GM19099 (cell line): ENCODE measurements around the gene ANAPC2.

Source experiments
- POLR2A ChIP-seq: IDR thresholded peaks from 3 replicates; pipeline ENCODE4 v1.6.1; 2011; ENCODE audit warnings: low read depth; ENCODE audit not compliant: insufficient read length; ENCODE audit errors: extremely low read depth

ANAPC2 gene

DNA sequence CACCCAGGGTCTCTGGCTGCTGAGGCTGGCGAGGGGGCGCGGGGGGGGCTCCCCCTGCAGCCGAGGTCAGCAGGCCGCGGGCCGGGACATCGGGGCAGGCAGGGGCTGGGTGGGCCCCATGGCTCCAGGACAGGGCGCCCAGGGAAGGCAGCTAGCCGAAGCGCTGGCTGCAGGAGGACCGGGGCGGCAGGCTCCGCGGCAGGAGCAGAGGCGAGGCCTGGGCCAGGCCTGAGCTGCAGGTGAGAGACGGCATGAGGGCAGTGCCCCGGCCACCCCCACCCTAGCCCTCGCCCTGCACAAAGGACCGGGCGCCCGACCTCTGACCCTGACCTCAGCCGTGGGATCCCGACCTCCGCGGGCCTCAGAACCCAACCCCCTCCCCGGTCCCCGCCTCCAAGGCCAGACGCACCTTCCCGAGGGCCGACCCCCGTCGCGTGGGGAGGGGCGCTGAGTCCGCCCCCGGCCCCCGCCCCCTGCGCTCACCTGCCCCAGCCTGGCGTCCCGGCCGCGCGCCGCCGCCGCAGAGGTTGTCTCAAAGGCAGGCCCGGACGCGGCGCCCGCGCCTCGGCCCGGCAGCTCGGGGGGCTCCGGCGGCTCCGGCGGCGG lies 33.2 kb upstream of the ANAPC2 start:
- TF ChIP-seq POLR2A = no peak

DNA sequence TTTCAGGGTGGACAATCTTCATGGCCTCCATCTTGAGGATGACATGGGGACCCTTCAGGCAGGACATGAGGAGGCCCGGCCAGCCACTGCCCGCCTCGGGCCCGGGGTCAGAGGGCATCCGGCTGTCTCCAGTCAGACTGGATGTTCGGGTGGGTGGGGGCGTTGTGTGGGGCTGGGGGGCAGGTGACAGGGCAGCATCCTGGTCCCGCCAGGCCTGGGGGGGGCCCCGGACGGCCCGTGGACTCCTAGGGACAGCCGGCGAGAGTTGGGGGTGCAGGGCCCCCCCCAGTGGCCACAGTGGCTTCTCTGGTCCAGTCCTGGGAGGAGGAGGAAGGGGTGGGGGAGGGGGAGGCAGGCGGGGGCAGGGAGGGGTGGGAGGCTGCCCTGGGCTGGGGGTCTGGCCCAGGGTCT lies 32.7 kb upstream of the ANAPC2 start:
- TF ChIP-seq POLR2A = no peak

DNA sequence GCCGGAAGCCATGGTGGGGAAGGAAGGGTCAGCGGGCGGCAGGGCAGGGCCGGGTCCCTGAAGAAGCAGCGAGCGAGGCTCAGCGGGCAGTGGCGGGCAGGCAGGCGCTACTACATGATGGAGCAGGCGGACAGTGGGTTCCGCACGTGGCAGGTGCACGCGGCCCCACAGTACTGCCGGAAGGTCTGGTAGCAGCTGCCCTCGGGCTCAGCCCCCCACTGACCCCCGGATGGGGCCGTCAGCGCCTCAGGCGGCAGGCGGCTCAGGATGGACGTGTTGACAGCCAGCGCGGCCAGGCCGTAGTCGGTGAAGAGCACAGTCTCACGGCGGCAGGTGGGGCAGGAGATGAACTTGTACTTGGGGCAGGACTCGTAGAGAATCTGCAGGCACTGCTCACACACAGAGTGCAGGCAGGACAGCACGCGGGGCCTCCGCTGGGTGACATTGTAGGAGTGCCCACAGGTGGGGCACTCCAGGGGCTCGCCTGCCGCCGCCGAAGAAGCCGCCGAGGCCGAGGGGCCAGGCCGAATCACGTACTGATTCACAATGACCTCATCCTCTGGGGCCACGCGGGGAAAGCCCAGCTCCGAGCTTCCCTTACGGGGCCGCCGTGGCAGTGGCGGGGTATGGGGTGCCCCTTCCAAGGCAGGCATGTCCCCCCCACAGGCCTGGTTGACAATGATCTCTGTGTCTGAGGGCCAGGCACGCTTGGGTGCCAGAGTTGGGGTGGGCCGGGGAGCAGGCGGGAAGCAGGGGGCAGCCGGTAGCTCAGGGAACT lies 32.1 kb upstream of the ANAPC2 start:
- TF ChIP-seq POLR2A = no peak

DNA sequence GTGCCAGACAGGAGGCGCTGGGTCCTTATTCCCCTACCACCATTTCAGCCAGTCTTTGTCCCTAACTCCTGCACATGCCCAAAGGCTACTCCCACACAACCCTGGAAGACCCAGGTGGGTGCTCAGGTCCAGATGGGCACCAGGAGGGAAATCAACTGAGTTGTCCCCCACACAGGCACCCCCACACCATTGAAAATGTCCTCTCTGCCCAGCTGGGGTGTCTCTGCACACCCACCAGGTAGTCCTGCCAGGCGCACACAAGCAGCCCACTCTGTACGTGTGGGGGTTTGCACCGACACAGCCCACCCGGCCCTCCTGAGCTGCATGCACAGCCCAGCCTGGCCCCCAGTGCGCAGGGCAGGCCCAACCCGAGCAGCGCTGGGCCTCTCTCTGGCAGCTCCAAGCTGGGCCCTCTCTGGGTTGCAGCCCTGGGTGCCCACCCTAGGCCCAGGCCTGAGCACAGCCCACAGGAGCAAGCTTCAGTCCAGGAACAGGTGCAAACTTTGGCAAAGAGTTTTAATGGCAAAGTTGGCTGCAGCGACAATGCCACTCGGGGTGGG lies 31.5 kb upstream of the ANAPC2 start:
- TF ChIP-seq POLR2A = no peak

GRCh38 chr9:137218754-137219271 lies 30.5 kb upstream of the ANAPC2 start:
- no peak for TF ChIP-seq POLR2A

DNA sequence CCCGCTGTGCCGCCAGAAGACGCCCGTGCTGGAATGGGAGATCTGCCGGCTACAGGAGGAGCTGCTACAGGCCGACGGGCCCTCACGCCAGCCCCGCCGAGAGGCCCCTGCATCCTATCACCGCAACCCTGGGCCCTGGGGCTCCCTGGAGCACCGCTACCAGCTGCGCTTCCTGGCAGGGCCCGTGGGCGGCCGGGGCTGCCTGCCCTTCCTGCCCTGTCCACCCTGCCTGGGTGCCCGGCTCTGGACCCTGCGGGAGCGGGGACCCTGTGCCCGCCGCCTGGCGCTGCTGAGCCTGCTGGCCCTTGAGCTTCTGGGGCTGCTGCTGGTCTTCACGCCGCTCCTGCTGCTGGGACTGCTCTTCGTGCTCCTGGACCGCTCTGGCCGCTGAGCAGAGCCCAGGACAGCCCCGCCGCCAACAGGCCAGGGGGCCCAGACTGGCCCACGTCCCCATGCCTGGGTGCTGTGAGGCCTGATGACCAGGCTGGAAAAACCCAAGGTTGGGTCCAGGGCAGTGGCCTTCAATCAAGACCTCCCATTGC lies 29.9 kb upstream of the ANAPC2 start:
- TF ChIP-seq POLR2A = no peak

DNA sequence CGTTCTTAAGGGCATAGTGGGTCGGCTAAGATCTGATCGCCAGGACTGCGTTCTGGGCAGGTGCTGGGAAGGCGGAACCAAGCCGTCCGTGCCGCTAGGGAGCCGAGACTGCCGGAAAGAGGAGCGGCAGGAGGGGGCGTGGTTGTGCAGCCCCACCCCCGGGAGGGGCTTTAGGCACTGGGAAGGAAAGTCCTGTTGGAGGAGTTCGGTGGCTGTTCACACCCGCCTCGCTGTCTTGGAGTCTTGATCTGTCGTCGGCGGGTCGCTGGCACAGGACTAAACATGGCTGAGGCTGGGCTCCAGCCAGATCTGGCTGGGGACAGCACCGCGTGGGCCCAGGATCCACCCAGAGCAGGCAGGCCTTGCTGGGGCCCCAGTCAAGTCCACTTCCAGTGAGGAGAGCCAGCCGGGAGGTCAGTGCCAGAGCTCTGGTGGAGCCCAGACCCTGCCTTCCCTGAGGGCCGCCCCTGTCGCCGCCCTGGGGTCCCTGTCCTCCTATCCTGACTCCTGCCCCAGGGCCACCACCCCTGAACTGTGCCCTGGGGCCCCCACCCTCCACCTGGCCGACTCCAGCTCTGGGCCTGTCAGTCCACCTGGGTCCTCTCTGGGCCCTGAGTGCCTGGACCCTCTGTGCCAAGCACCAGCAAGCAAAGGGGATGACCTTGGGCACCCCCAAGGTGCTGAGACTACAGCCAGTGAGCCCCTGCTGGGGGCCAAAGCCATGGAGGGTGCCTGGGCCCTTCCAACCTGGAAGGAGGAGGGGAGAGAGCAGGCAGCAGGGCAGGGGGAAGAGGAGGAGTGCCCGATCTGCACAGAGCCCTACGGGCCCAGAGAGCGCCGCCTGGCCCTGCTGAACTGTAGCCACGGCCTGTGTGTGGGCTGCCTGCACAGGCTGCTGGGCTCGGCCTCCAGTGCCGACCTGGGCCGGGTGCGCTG lies 29.2 kb upstream of the ANAPC2 start:
- TF ChIP-seq POLR2A = no peak

DNA sequence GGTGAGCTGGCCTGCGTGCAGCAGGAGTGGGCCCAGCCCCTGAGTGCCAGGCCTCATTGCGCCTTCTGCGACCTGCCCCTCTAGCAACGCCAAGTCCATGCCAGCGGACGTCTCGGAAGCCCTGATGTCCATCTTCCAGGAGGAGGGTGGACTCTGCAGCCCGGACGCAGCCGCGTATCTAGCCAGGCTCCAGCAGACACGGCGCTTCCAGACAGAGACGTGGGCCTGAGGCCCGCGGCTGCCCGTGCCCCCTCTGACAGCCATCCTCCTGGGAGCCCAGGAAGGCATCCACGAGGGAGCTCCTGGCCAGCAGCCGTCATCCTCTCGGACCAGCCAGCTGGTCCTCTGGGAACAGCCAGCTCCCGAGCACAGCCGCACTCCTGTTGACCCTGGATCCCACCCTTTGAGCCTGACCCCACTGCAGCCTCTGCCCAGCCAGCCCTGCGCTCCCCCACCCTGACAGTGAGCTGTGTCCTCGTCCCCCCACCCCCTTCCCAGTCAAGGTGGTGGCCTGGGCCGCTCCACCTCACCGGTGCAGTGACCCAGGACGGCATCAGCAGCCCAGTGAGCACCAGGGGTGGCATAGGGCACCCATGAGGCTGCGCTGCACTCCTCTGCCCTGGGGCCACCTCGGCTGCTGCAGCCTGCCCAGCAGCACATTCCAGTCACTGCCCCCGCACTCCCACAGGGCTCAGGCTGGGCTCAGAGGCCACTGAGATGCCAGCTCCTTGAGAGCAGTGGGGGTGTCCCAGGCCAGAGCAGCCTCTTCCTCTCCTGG lies 28.0 kb upstream of the ANAPC2 start:
- TF ChIP-seq POLR2A = no peak

DNA sequence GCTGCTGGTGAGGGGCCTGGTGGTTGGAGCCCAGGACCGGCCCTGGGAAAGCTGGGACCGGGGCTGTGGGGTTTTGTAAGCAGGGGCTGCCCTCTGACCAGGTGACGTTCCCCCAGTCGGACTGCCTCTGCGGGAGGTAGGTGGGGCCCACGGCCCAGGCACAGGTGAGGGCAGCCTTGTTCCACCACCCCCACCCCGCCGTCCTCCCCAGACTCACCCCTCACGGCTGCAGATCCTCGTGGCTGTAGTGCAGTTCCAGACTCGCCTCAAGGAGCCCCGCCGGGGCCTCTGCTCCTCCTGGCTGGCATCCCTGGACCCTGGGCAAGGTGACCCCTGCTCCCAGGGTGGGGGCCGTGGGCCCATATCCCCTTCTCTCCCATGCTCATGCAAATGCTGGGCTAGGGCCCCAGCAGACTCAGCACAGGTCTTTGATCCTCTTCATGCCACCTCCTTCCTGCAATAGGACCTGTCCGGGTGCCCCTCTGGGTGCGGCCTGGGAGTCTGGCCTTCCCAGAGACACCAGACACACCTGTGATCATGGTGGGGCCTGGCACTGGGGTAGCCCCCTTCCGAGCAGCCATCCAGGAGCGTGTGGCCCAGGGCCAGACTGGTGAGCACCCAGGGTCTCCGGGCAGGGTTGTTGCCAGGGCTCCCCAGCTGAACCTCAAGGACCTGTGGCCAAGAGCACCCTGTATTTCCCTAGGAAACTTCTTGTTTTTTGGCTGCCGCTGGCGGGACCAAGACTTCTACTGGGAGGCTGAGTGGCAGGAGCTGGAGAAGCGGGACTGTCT lies 27.0 kb upstream of the ANAPC2 start:
- TF ChIP-seq POLR2A = no peak

GRCh38 chr9:137214620-137215019 lies 26.3 kb upstream of the ANAPC2 start:
- TF ChIP-seq POLR2A = no peak

GRCh38 chr9:137213160-137214060 lies 25.1 kb upstream of the ANAPC2 start:
- no peak for TF ChIP-seq POLR2A

- no peak for TF ChIP-seq POLR2A
These were observed 24.2 kb upstream of the ANAPC2 start for GRCh38 chr9:137212520-137212919.
